K562 (cell line): ENCODE data around the gene NMRK2. TPM values are rescaled to one million over a fixed set of nuclear protein-coding genes. Genes with fewer than 3 reads are reported as not detected.
A peak's percentile ranks its signal among the peaks of the same experiment; 100 is the strongest.

Source experiments
- CCAR2 ChIP-seq: fragments of 200-400 bp; formaldehyde crosslinking; IDR thresholded peaks from 2 replicates; pipeline ENCODE4 v1.6.1; 2017; ENCODE audit warnings: mild to moderate bottlenecking, low read depth, low read length
- JUN ChIP-seq, 2 experiments: sonication (generic) in 1 of 2; formaldehyde crosslinking in 1 of 2; IDR thresholded peaks; 2 replicates each; pipeline versions ENCODE4 v1.6.1 to v1.8.0; 2012 to 2022; ENCODE audit warnings: borderline replicate concordance in 2 of 2, mild to moderate bottlenecking in 2 of 2, improper control_type of control experiment in 1 of 2, low read depth in 1 of 2, low read length in 1 of 2, missing genetic modification reagents in 1 of 2
- KAT7 ChIP-seq: sonication (generic); formaldehyde crosslinking; IDR thresholded peaks from 2 replicates; pipeline ENCODE4 v1.8.0; 2022; ENCODE audit warnings: missing genetic modification reagents, mild to moderate bottlenecking, borderline replicate concordance
- KAT8 ChIP-seq: fragments of 450-650 bp; IDR thresholded peaks from 2 replicates; pipeline ENCODE4 v1.6.1; 2016; ENCODE audit warnings: low read depth, mild to moderate bottlenecking
- MYC ChIP-seq, 2 experiments: fragments of 250-450 bp in 1 of 2; sonication (Bioruptor Pico) in 1 of 2; IDR thresholded peaks; 2 replicates each; pipeline versions ENCODE4 v1.5.1 to v1.6.1; 2012 to 2021; ENCODE audit warnings: low read depth in 2 of 2, borderline replicate concordance in 1 of 2, improper control_type of control experiment in 1 of 2, low read length in 1 of 2, mild to moderate bottlenecking in 1 of 2, moderate library complexity in 1 of 2
- NCOA4 ChIP-seq: fragments of 450-650 bp; IDR thresholded peaks from 2 replicates; pipeline ENCODE4 v1.6.1; 2018; ENCODE audit warnings: mild to moderate bottlenecking; ENCODE audit not compliant: partially characterized antibody
- POLR2AphosphoS2 ChIP-seq: IDR thresholded peaks from 2 replicates; pipeline ENCODE4 v1.6.1; 2012; ENCODE audit warnings: low read length, improper control_type of control experiment
- TGIF2 ChIP-seq: sonication (generic); formaldehyde crosslinking; IDR thresholded peaks from 2 replicates; pipeline ENCODE4 v1.8.1; 2022; ENCODE audit warnings: mild to moderate bottlenecking, missing genetic modification reagents, moderate library complexity
- ZNF121 ChIP-seq: sonication (generic); formaldehyde crosslinking; conservative IDR thresholded peaks from 2 replicates; pipeline ENCODE4 v1.8.0; 2022; ENCODE audit warnings: missing genetic modification reagents
- polyA plus RNA-seq, 8 experiments: library from polyadenylated mRNA; depleted of rRNA in 4 of 8; stranded (reverse) in 5 of 8; unstranded in 3 of 8; fragments of >200 nt; fragmentation: Nextera tagmentation in 2 of 8; fragmentation: Illumina TruSeq in 1 of 8; extraction: Ambion mirVana in 2 of 8; extraction: Trizol in 1 of 8; gene quantifications; 2 replicates each; pipeline versions ENCODE4 v1.2.1 to v1.2.3, GENCODE V29; 2011 to 2014; ENCODE audit warnings: inconsistent platforms in 1 of 8, missing spikeins in 1 of 8
- total RNA-seq, 7 experiments: library from RNA; depleted of rRNA in 6 of 7; stranded (reverse); fragments of >200 nt in 6 of 7; fragmentation: Illumina TruSeq in 2 of 7; extraction: Trizol in 2 of 7; gene quantifications; 2 replicates each; pipeline versions ENCODE4 v1.2.1 to v1.2.3, GENCODE V29; 2011 to 2021; ENCODE audit warnings: low replicate concordance in 1 of 7
- TF ChIP-seq, protein P1 (sequence below): fragments of 250-450 bp; sonication (Bioruptor Pico); IDR thresholded peaks from 2 replicates; pipeline ENCODE4 v1.4.0; 2020; ENCODE audit warnings: mild to moderate bottlenecking, moderate library complexity
- TF ChIP-seq, protein P2 (sequence below), 2 experiments: fragments of 250-450 bp in 1 of 2; fragments of 450-650 bp in 1 of 2; sonication (Bioruptor Pico) in 1 of 2; IDR thresholded peaks; 2 replicates each; pipeline versions ENCODE4 v1.6.1 to v1.8.0; 2016 to 2021; ENCODE audit warnings: mild to moderate bottlenecking in 2 of 2, moderate library complexity in 2 of 2, missing compliant biosample characterization in 1 of 2, missing genetic modification characterization in 1 of 2
- TF ChIP-seq, protein P3 (sequence below): IDR thresholded peaks from 2 replicates; pipeline ENCODE4 v1.6.1; 2012; ENCODE audit warnings: low read depth, low read length, improper control_type of control experiment, borderline replicate concordance
- TF ChIP-seq, protein P4 (sequence below): IDR thresholded peaks from 2 replicates; pipeline ENCODE4 v1.6.1; 2016; ENCODE audit warnings: missing genetic modification characterization, missing compliant biosample characterization

Gene NMRK2
- total and polyA plus RNA-seq, 9 of the 15 experiments (the other 6 are each of a cell fraction or from before 2014, with no cell fraction given), result not detected

DNA sequence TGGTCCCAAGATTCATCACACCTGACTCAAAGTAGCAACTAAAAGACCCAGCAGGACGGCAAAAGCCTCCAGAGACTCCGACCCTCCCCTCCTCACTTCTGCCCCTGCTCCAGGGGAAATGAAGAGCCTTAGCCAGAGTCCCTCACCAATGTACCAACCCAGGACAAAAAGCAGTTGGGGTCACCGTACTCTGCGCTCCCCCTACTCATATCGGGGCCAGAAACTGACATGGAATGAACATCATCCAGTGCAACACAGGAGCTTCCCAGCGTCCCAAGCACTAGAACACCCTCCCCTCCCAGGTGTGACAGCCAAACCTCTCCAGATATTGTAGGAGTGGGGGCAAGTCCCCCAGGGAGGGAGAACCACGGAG, 50.7 kb downstream of the NMRK2 start (continued):
- TF ChIP-seq, protein P1, sequence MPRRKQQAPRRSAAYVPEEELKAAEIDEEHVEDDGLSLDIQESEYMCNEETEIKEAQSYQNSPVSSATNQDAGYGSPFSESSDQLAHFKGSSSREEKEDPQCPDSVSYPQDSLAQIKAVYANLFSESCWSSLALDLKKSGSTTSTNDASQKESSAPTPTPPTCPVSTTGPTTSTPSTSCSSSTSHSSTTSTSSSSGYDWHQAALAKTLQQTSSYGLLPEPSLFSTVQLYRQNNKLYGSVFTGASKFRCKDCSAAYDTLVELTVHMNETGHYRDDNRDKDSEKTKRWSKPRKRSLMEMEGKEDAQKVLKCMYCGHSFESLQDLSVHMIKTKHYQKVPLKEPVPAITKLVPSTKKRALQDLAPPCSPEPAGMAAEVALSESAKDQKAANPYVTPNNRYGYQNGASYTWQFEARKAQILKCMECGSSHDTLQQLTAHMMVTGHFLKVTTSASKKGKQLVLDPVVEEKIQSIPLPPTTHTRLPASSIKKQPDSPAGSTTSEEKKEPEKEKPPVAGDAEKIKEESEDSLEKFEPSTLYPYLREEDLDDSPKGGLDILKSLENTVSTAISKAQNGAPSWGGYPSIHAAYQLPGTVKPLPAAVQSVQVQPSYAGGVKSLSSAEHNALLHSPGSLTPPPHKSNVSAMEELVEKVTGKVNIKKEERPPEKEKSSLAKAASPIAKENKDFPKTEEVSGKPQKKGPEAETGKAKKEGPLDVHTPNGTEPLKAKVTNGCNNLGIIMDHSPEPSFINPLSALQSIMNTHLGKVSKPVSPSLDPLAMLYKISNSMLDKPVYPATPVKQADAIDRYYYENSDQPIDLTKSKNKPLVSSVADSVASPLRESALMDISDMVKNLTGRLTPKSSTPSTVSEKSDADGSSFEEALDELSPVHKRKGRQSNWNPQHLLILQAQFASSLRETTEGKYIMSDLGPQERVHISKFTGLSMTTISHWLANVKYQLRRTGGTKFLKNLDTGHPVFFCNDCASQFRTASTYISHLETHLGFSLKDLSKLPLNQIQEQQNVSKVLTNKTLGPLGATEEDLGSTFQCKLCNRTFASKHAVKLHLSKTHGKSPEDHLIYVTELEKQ (CRISPR knock-in tag), result no peak
- TF ChIP-seq, protein P2, sequence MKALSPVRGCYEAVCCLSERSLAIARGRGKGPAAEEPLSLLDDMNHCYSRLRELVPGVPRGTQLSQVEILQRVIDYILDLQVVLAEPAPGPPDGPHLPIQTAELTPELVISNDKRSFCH (CRISPR knock-in tag; IDR thresholded peaks at IDR 0.05), result no peak
- TF ChIP-seq, protein P2 (tag; IDR thresholded peaks at IDR 0.05), result no peak
- TF ChIP-seq MYC (IDR thresholded peaks at IDR 0.05; ENCODE audit: low read depth, low read length) (no peak), MYC (CRISPR knock-in tag; IDR thresholded peaks at IDR 0.05; ENCODE audit: borderline replicate concordance, low read depth) (no peak), CCAR2 (no peak), KAT8 (no peak), NCOA4 (no peak), POLR2AphosphoS2 (peak; percentile 44; the same call in 1 of the 2 replicates), JUN (IDR thresholded peaks at IDR 0.05; ENCODE audit: borderline replicate concordance, low read depth, low read length) (no peak), JUN (CRISPR knock-in tag; IDR thresholded peaks at IDR 0.05; ENCODE audit: borderline replicate concordance) (no peak; the same call in 1 of the 2 replicates), TGIF2 (CRISPR knock-in tag) (no peak), ZNF121 (CRISPR knock-in tag) (no peak), KAT7 (CRISPR knock-in tag) (peak; percentile 47; the same call in 1 of the 2 replicates)
- TF ChIP-seq, protein P3, sequence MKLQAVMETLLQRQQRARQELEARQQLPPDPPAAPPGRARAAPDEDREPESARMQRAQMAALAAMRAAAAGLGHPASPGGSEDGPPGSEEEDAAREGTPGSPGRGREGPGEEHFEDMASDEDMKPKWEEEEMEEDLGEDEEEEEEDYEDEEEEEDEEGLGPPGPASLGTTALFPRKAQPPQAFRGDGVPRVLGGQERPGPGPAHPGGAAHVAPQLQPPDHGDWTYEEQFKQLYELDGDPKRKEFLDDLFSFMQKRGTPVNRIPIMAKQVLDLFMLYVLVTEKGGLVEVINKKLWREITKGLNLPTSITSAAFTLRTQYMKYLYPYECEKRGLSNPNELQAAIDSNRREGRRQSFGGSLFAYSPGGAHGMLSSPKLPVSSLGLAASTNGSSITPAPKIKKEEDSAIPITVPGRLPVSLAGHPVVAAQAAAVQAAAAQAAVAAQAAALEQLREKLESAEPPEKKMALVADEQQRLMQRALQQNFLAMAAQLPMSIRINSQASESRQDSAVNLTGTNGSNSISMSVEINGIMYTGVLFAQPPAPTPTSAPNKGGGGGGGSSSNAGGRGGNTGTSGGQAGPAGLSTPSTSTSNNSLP, result no peak
- TF ChIP-seq, protein P4, sequence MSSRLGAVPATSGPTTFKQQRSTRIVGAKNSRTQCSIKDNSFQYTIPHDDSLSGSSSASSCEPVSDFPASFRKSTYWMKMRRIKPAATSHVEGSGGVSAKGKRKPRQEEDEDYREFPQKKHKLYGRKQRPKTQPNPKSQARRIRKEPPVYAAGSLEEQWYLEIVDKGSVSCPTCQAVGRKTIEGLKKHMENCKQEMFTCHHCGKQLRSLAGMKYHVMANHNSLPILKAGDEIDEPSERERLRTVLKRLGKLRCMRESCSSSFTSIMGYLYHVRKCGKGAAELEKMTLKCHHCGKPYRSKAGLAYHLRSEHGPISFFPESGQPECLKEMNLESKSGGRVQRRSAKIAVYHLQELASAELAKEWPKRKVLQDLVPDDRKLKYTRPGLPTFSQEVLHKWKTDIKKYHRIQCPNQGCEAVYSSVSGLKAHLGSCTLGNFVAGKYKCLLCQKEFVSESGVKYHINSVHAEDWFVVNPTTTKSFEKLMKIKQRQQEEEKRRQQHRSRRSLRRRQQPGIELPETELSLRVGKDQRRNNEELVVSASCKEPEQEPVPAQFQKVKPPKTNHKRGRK (tag), result no peak
